GM12801 (cell line): ENCODE data around the gene WSCD2.

Source experiments
- TF ChIP-seq, protein P1 (sequence below): IDR thresholded peaks from one replicate; pipeline ENCODE4 v1.5.1; 2011; ENCODE audit warnings: control low read depth; ENCODE audit not compliant: insufficient read length; ENCODE audit errors: extremely low read depth

Gene WSCD2

DNA sequence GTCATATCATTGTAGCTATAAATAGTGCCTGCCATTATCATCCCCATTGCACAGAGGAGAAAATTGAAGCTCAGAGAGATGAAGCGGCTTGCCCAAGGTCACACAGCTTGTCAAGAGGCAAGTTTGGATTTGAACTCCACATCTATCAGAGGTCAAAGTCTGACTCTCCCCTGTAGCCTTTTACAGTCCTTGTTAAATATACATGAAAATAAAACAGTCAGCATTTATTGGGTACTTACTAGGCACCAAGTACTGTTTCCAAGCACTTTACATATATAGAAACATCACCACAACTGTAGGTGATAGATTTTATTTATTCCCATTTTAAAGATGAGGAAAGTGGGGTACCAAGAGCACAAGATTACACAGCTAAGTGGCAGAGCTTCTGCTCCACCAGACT lies 67.2 kb downstream of the WSCD2 start:
- TF ChIP-seq, protein P1, sequence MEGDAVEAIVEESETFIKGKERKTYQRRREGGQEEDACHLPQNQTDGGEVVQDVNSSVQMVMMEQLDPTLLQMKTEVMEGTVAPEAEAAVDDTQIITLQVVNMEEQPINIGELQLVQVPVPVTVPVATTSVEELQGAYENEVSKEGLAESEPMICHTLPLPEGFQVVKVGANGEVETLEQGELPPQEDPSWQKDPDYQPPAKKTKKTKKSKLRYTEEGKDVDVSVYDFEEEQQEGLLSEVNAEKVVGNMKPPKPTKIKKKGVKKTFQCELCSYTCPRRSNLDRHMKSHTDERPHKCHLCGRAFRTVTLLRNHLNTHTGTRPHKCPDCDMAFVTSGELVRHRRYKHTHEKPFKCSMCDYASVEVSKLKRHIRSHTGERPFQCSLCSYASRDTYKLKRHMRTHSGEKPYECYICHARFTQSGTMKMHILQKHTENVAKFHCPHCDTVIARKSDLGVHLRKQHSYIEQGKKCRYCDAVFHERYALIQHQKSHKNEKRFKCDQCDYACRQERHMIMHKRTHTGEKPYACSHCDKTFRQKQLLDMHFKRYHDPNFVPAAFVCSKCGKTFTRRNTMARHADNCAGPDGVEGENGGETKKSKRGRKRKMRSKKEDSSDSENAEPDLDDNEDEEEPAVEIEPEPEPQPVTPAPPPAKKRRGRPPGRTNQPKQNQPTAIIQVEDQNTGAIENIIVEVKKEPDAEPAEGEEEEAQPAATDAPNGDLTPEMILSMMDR = no peak

DNA sequence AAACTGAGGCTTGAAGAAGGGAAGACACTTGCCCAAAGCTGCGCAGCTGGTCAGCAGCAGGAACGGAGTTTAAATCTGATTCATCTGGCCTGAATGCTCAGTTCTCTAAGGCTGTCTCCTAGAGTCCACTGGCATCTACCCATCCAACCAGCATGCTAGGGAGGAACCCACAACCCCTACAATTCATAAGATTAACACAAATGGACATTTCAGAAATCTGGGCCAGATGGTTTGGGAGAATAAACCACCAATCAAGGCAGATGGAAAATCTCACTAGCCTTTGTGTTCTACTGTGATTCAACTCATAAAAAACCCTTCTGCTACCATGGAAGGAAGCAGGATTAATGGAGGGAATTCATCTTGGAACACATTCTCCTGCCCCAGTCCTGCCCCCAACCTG lies 67.8 kb downstream of the WSCD2 start:
- TF ChIP-seq, protein P1 = no peak

DNA sequence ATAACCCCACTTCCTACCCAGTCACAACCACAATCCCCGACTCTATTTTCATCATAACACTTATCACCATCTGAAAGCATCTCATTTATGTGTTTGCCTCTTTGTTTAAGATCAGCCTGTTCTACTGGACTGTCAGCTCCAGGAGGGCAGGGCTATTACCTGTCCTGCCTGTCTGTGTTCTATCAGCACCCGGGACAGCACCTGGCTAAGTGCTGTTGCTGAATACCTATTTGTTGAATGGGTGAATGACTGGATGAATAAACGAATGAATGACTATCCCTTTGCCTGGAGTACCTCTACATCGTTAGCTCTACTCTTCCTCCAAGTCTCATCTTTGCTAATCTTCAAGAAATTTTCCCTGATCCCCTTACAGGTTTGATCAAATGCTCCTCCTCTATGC lies 69.0 kb downstream of the WSCD2 start:
- TF ChIP-seq, protein P1 = no peak

DNA sequence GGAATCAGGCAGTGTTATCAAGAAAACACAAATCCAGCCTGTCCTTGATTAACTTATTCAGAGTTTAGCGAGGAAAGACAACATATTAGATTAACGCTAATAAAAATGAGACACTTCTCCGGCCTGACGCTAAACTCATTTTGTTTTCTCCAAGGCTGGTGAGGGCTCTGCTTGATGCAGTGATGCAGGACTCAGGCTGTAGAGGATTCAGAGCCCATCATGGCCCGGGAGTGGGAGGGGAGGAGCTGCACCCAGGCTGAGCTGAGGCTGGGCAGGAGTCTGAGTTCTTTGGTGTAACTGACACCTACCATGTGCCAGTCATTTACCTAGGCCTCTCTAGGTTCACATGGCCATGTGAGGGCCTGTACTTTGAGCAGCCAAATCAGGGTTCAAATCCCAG lies 70.0 kb downstream of the WSCD2 start:
- TF ChIP-seq, protein P1 = no peak

DNA sequence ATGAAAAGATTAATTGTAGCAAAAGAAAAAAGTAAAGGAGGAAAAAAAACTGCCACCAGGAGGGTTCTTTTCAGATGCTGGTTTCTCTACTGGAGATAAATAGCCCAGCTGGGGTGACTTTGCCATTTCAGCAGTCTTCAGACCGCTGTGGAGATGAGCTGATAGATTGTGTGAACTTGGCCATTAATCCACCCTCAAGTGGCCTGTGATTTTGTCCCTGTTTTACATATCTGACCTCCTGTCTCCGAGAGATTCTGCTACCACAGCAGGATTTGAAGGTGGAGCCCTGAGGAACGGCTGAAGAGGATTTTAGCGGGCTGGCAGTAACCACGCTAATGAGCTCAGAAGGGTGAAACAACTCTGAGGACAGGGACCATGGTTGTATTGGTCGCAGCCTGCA lies 72.7 kb downstream of the WSCD2 start:
- TF ChIP-seq, protein P1 = no peak

DNA sequence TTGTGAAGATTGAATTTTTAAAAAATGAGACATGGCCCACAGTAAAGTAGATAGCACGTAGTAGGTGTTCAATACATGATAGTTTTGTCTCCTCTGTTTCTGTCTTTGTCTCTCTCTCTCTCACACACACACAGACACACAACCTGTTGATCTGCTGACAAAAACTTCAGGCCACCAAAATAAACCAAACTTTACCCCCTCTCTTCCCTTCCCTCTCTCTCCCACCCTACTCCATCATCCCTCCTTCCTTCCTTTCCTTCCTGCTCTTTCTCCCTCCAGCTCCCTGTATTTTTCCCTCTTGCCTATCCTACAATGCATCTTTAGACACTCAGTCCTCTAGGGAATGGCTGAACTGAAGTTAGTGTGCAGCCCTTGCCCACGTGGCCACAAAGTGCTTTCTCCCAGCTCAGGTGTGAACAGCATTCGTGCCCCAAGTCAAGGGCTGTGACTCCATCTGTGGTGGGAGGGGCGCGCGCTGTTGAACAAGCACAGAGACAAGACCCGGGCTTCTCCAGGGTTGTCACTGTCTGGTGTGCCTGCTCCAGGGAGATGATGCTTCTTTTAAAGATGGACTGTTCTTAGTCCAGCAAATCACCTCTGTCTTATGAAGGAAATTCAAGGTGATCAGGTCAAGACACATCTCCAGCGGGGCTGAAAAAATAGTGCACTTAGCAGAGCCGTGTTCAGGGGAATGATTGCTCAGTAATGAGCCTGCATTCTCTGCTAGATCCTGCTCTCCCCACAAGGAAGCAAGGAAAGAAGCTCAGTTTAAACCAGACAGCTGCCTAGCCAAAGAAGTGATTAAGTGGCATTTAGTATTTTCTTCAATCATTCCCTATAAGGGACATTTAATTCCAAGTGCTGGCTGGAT lies 75.3 kb downstream of the WSCD2 start:
- TF ChIP-seq, protein P1 = no peak

DNA sequence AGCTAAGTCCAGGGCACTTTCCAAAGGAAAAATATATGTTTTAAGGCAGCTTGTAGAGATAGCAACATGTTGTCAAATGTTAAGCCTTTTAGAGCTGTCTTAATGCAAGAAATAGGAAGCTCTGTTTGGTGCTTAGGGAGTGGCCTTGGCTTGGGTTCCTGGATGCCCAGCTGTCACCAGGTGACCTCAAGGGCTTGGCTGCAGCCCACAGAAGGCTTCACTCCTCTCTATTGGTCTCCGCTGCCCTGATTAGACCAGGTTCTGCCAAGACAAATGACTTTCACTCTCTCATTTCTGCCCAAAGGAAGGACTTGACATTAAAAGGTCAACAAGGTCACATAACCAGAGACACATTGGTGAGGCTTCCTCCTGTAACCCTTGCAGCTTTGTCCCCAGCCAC lies 76.8 kb downstream of the WSCD2 start:
- TF ChIP-seq, protein P1 = no peak
